Stimulated activated CD4-positive, alpha-beta T cell treated with anti-CD3 and anti-CD28 coated beads, Interleukin-15, amount 100 ng/mL, for 48 hours (primary cell): ENCODE measurements around the gene CAPN13.

Experiments
- DNase-seq, 2 donors: peaks; one replicate each; pipeline ENCODE4 v3.0.0-alpha.2; 2020; ENCODE audit warnings: low read depth in 2 of 2

The CAPN13 gene

DNA sequence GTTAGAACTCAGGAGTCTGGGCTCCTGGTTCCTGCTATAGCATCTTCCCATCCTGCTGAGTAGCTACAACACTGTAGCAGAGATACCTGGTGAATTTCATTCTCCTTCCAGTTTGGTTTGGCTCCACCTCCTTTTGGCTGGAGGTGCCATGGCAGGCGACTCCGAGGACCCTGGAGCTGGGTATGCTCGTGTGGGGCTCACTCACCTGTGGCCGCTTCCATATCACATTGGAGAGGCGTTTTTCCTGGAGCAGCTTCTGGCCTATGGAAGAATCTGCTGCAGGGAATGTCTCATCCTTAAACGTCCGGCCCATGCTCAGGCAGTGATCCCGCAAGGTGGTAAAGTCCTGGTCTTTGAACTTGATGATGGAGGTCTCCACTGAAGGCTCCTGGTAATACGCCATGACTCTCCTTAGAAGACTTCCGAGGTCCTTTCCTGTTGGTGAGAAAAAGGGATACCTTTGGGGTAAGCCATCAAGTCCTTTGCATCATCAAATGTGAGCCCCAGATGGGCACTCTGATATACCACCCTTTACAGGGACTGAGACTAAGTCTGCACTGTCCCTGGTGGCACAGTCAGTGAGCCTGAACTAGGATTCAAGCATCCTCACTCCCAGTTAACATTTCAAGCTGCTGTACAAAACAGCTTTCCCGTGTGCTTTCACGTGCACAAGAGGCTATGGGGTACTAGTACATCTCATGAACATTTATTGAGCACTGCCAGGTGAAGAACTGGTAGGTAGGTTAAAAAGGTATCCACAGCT, 20.1 kb downstream of the CAPN13 start:
- no peak for DNase-seq

DNA sequence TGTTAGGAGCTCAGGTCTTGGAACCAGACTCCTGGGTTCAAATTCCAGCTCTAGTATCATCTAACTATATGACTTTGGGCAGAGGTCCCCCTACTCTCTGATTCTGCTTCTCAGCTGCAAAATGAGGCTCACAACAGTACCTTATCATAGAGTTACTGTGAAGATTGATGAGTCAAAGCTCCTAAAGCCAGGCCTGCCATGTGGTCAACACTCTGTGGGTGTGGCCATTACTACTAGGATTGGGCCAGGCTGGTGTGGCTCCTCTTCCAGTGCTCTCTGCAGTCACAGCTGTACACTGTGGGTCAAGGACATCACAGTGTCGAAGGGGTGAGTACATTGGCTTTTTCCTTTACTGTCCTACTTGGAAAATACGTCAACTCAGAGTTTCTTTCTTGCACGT, 22.6 kb downstream of the CAPN13 start:
- no peak for DNase-seq

DNA sequence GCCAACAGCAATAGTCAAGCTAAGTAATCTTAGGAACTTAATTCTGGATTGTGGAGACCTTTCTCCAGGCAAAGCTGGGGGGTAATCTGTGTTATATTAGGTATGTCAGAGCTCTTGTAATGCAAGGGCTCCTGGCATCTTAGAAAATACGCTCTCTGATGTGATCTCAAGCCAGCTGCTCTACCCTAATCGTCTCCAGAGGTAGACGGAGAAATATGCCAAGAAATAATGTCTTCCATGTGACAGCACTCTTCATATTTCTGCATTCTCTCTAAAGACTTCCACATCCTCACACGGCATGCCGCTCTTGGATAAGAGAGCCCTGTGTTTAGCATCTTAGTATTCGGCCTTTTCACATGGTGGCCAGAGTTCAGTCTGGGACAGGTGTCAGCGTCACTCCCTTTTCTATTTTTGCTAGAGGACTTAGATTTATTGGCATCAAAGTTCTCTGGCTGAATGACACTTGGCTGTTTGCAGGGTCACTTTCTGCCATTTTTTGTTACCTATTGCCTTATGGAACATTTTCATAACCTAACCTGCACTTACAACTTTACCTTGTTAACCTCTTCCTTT, 25.2 kb downstream of the CAPN13 start:
- no peak for DNase-seq

DNA sequence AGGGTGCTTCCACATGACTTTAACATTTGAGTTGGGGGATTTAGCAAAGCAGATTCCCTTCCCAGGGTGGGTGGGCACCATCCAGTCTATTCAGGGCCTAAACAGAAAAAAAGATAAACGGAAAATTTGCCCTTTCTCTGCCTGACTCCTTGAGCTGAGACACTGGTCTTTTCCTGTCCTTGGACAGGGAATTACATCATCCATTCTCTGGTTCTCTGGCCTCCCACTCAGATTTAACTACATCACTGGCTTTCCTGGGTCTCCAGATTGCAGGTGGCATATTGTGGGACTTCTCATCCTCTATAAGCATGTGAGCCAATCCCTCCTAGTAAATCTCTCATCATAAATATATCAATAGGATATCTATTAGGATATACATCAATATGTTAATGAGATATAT, 25.8 kb downstream of the CAPN13 start:
- no peak for DNase-seq

DNA sequence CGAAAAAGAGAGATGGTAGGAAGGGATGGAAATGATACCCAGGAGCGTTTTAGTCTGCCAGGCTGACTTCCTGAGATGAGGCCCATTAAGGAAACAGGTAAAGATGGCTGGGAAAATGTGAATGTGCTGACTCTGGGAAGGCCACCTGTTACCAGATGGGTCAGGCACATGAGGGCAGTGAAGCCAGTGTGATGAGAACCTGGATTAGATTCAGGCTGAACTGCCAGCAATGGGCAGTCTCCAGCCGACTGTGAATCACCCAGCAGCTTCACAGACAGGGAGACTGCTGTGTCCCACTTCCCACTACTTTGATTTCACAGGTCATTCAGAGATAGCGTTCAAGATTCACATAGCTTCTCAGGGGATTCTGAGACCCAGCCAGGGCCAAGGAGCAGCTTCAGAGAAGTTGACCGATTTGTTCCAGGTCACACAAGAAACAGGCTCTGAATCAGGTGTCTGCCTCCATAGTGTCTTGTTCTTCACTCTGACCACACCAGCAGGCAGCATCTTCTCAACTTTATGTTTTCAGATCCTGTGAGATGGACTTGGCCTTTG, 26.4 kb downstream of the CAPN13 start:
- DNase-seq = no peak

DNA sequence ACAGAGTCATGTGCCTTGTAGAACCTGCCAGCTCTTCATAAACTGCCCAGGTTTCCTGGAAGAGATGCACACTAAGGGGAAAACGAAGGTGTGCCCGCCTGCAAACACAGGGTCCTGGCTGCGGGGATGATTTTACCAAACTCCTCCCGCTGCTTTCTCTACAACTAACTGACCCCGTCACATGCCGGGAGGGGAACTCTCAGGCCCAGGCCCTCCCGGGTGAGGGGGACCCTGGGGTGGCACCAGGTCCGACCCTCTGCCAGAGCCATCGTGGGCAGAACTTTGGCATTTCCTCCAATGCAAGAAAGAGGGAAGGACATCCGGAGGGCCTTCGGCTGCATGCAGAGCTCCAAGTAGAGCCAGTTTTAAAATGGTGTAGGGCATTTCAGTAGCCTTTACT, 28.6 kb downstream of the CAPN13 start:
- no peak for DNase-seq

DNA sequence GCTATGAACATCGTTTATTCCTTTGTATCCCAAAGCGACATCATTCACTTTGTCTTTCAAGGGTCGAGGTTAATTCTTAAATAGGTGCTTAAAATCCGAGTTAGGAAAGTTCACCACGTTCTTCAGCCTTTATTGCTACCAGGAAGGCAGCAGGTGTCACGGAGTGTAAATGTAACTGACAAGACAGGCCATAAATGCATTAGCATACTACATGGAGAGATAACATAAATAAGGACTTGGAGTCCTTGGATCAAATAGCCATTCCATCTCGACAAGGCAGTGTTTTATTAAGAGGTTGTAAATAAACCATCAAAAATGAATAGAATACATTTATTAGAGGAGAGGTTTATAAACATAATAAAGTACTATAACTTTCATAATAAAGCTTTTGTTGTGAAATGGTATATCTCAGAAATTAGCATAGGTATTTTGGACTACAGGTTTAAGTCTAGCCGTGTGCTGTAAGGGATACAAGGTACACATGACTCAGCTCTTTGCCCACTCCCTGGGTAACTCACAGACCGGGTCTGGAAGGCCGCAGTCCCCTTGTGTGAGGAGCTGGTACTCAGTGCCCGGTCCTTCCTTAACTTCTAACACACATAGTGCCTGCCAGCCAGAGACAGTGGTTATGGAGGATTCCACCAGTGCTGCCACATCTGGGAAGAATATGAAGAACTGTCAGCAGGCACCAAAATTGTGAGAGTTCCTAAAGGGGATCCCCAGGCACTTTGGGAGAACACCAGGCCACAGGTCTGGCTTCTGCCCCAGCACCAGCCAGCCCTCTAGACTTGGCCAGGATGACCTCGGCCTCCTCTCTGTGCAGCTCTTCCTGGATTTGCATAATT, 29.4 kb downstream of the CAPN13 start:
- DNase-seq = no peak

DNA sequence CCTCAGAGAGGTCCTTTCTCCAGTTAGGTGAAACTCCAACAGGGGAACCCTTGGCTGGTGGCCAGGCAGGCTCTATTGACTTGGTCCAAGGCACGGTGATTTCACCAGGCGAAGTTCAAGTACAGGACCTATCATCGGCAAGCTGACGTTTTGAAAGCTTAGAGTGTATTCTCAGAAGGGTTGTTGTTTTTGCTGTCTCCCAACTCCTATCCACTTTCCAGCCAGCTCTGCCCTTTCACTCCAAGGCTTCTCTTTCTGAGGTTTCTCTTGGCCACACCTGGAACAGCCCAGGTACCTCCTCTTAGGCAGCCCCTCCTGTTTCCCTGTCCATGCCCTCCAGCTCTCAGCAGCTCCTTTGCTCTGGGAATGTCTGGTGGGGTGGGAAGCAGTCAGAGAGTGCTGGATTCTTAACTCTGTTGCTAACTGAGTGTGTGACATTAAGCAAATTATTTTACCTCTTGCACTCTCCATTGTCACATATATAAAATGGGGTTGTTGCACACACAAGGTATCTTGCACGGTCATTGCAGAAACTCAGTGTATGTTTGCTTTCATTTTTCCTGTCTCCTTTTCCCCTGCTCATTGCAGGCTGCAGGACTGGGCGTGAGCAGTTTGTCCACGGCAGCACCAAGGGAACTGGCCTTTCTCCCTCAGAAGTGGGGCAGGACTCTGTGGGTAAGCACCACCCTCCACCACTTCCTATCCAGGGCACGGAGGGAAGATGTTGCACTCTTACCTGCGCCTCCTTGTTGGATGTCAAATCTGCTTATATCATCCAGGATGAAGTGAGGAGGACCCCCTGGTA, 30.2 kb downstream of the CAPN13 start:
- DNase-seq = no peak

DNA sequence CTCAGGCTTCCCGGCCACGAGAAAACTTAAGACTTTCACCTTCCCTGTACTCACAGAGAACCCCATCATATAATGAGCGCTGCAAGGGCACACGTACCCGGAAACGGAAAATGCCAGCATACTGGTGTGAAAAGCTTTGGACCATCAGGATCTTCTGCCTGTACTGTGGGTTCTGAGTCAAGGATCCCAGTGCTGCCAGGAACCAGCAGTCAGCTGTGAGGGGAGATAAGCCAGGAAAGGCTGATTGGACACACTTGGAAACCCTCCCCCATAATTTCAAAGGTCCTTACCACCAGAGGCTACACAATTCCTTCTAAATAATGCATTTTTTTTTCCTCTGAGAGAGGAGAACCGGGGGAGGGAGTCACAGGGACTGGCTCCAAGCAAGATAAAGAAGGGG, 31.4 kb downstream of the CAPN13 start:
- DNase-seq = no peak

DNA sequence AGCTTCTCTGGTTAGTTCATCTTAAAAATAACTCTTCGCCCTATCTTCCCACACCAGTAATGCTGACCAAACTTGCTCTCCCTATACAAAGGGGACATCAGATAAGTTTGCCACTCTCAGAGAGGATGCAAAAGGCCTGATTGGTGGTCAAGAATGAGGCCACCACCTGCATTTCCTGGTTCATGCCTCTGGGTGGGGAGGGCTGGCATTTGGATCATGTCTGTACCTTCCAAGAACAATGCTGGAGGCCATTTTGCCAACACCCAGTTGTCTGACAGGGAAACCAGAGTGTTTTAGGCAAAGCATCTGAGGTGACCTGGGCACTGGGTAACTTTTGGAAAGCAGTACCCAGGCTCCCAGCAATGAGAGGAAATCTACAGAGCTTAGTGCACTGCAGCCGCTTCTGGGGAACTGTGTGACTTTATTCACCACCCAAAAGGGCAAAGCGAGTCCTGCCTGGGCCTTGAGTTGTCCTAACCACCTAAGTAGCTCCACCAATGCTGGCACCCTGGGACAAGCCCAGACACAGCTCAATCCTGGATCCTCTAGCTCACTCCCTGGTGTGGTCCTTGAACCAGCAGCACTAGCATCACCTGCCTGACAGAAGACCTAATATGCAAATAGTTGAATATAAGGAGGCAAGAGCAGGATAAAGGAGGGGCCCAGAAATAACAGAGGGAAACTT, 35.1 kb downstream of the CAPN13 start:
- DNase-seq = no peak

DNA sequence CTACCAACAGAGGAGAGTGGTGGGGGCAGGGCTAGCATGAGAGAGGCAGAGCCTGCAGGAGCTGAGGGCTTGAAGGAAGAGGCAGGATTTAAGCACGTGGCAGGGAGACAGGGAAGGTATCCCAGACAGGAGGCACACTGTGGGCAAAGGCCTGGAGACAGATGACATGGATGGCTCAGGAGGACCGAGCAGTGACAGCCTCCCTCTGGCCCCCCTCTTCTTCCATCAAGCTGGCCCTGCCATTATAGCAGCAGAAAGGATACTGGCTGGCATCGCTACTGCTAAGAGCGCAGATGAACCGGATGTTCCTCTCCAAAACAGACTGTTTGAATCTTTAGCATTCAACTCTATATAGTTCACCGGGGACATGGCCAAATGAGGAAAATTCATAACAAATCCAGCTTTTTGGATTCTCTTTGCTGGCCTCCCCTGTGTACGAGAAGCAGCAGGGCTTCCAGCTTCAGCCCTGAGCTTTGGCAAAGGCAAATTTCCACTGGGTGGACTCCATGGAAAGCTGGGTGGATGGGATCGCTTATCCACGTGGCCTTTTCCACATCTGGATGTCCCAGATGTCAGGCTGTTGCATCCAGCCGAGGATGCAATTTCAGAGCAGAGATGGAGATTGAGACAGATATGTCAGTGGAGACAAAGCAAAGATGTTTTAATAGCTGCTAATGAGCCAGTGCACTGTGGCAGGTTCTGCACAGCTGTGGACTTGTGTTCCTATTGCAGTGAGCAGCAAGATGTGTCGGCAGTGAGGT, 36.2 kb downstream of the CAPN13 start:
- DNase-seq = no peak

DNA sequence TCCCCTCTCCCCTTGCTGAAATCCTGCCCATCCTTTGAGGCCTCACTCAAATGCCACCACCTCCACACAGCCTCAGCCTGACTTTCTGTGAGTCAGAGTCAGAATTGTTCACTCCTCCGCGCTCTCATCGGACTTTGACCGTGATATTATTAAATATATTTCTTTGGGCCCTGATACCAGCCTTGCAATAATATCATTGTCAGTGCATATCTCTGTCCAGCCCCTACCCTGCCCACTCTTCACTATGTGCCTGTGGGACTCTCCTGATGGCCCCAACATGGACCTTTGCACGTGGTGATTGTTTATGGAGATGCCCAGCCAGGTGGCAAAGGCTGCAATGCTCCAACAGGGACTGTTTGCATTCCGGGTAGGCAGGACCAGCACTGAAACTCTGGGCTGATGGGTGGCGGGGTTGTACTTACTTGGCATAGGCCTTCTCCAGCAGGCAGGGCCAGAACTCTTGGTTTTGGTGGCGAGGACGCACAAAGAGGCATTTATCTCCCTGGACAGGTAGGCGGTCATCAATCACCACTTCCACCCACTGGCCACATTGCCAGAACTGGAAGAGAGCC, 37.3 kb downstream of the CAPN13 start:
- DNase-seq = no peak

DNA sequence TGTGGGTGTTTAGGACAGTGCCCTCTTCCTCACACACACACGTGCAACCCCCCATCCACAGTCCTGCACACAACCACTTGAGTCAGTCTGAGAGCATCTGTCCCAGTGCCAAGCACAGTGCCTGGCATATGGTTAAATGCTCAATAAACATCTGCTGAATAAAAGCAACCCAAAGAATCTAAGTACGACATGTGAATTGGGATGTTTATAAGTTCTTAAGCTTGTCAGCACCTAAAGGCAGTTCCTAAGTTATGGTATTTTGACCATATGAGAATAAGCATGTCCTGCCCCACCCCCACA, 37.8 kb downstream of the CAPN13 start:
- DNase-seq = no peak

DNA sequence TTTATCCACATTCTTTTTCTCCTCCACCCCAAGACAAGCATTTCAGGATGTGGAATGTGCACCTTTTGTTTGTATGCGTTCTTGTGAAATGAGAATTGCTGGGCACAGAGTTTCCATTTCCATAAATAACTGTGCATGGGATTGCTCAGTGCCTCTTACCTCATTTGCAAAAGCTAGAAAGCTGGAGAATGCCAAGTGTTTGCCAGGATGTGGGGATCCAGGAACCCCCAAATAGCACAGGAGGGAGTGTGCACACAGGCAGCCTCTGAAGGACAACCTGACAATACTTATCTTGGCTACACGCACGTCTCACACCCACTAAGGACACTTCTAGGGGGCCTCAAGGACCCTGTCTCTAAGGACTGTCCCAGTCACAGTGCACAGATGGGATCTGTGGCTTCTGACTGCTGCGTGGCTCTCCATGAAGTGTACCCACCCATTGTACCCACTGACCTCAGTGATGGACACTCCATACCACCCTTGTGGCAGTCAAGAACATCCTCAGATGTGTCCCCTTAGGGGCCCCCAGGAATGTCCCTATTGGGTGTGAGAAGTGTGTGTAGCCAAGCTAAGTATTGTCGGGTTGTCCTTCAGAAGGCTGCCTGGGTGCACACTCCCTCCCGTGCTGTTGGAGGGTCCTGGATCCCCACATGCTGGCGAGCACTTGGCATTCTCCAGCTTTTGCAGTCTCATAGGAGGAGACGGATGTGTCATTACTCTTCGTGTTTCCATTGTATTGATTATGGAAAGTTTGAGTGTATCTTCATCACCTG, 38.4 kb downstream of the CAPN13 start:
- no peak for DNase-seq

DNA sequence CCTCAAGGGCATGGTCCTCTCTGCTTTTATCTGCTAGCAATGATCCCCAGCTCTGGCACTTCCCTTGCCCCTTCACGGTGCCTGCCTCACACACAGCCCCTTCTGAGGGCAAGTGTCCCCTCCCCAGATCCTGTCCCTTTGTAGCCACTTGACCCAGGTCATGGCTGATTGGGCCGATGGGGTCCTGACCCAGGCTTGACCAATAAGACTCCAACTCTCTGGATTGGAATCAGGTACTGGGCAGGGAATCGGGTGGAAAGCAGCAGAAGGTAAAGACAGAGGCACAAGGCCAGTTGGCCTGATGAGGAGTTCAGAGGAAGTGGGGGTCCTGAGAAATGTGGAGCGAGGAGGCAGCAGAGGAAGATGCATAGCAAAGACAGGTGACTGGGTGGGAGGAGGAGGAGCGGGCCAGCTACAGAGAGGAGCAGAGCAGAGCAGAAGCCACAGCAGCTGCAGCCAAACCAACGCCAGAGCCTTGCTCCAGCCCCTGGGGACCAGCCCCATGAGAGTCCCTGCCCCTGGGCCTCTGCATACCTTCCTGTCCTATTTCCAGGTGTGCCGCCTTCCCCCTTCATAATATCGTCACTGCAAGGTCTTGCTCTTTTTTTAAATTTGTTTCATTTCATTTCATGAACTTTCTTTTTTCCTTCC, 39.1 kb downstream of the CAPN13 start:
- DNase-seq = no peak

DNA sequence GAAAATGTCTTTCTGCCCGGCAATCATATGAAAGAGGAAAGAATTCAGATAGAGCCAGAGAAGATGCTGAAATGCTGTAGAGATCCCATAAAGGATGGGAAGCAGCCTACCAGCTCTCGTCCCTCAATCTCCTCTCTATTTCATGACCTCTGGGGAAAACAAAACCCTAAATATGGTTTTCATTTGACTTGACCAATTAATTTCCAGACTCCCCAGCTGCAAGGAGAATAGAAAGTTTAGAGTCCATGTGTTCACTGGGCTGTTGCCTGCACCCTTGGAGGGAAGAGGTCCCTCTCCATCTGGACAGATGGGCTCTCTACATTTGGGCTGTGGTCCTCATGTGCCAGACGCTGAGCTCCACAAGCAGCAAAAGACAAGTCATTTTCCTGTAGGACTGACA, 40.6 kb downstream of the CAPN13 start:
- DNase-seq = no peak

DNA sequence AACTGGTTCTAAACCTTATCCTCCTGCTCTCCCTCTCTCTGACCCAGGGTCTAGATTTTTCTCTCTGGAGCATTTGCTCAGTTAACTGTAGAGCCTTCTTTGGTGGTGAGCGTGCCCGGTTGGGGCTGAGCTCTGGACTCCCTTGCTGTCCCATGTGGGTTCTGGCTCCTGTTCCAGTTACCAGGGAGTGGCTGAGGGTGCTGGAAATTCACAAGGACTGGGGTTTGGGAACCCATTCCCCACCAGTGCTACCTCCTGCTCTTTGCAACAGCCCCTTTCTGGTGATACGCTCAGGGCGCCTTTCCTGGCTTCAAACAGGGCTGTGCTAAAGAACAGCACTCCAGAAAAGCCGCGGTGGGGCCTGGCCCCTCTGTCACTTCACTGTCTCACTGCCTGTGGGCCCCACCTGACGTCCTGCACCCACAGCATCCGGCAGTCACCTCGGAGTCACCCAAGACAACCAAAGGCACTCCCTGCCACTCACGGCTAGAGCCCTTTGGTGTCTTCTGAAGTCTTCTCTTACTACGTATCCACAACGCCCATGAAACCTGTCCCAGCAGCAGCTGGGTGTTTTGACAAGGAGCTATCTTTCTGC, 41.3 kb downstream of the CAPN13 start:
- DNase-seq = no peak

DNA sequence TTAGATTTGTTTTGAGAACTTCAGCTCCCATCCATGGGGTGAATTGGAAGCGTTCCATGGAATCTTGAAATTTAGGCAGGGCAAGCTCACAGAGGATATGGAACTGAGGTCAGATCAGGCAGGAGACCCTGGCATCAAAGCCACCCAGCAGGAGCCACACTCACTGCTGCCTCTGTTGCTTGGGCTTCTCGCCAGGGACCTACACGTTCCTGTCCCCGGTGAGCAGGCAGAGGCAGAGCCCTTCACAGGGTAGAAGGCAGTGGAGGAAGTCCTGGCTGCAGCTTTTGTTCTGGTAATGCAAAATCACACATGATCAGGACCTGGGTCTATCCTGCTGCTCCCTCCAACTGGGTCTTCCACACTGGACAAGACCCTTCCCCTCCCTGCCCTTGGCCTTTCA, 42.1 kb downstream of the CAPN13 start:
- no peak for DNase-seq
